DND-41 (cell line): Measurements from ENCODE around the gene TMEM184A.

ENCODE experiments used
- ATAC-seq: fragments of 200-7000 bp; cut with Tn5 transposase; 3 replicates; pipeline ENCODE4 v1.9.1; 2021; ENCODE audit warnings: low read depth; ENCODE audit not compliant: insufficient read depth
- DNase-seq: peaks from one replicate; pipeline ENCODE4 v3.0.0-alpha.2; 2020
- H2AFZ ChIP-seq: 2 replicates; pipeline ENCODE4 v1.6.0; 2012; ENCODE audit warnings: low read depth, low read length
- H3K27ac ChIP-seq: 2 replicates; pipeline ENCODE4 v1.5.1; 2012; ENCODE audit warnings: low read length, inconsistent platforms
- H3K27me3 ChIP-seq: fragments of 200-600 bp; sonication (generic); 2 replicates; pipeline ENCODE4 v1.6.0; 2012; ENCODE audit warnings: low read length, mild to moderate bottlenecking, inconsistent platforms; ENCODE audit not compliant: insufficient read depth, poor library complexity
- H3K36me3 ChIP-seq: 2 replicates; pipeline ENCODE4 v1.5.1; 2012; ENCODE audit warnings: low read length, inconsistent platforms; ENCODE audit not compliant: insufficient read depth
- H3K4me1 ChIP-seq: 2 replicates; pipeline ENCODE4 v1.5.1; 2012; ENCODE audit warnings: mild to moderate bottlenecking, low read length; ENCODE audit not compliant: insufficient read depth
- H3K4me2 ChIP-seq: 2 replicates; pipeline ENCODE4 v1.6.0; 2012; ENCODE audit warnings: mild to moderate bottlenecking, moderate library complexity, low read length, inconsistent platforms; ENCODE audit not compliant: insufficient read depth
- H3K4me3 ChIP-seq, 2 experiments: fragments of 200-600 bp in 1 of 2; shearing (Covaris generic) in 1 of 2; 2 replicates each; pipeline ENCODE4 v1.5.1; 2012 to 2016; ENCODE audit warnings: inconsistent platforms in 2 of 2, low read length in 2 of 2, mild to moderate bottlenecking in 2 of 2, low read depth in 1 of 2, moderate library complexity in 1 of 2
- H3K79me2 ChIP-seq: 2 replicates; pipeline ENCODE4 v1.6.0; 2012; ENCODE audit warnings: low read length, inconsistent platforms; ENCODE audit not compliant: insufficient read depth
- H3K9ac ChIP-seq: 2 replicates; pipeline ENCODE4 v1.6.0; 2012; ENCODE audit warnings: low read depth, mild to moderate bottlenecking, inconsistent platforms, low read length, moderate library complexity
- H3K9me3 ChIP-seq: 2 replicates; pipeline ENCODE4 v1.5.1; 2012; ENCODE audit warnings: low read length, moderate library complexity, mild to moderate bottlenecking, inconsistent platforms; ENCODE audit not compliant: insufficient read depth, severe bottlenecking
- H4K20me1 ChIP-seq: 2 replicates; pipeline ENCODE4 v1.6.0; 2012; ENCODE audit warnings: low read length; ENCODE audit not compliant: insufficient read depth
- CTCF ChIP-seq: IDR thresholded peaks from 2 replicates; pipeline ENCODE4 v1.5.1; 2012; ENCODE audit warnings: borderline replicate concordance, low read length, moderate library complexity, mild to moderate bottlenecking; ENCODE audit not compliant: poor library complexity, severe bottlenecking; ENCODE audit errors: extremely low read depth
- EZH2 ChIP-seq: IDR thresholded peaks from 3 replicates; pipeline ENCODE4 v1.6.1; 2012; ENCODE audit warnings: borderline replicate concordance, low read depth, mild to moderate bottlenecking, moderate library complexity, low read length, inconsistent platforms; ENCODE audit not compliant: severe bottlenecking

Gene TMEM184A

GRCh38 chr7:1501487-1502270 is 54.3 kb downstream of the TMEM184A start:
- H3K9me3 ChIP-seq = no peaks in the 10 kb centered on the region
- H3K36me3 ChIP-seq = peaks cover 67% of the 10 kb centered on the region
- peaks cover 41% of the 10 kb centered on the region for H3K4me1 ChIP-seq
- H4K20me1 ChIP-seq = peaks cover 41% of the 10 kb centered on the region
- DNase-seq = no peak
- no peak overlapping the region for H2AFZ ChIP-seq
- TF ChIP-seq EZH2 = no peak
- no peak for TF ChIP-seq CTCF
- no peaks in the 10 kb centered on the region for H3K27me3 ChIP-seq
- ATAC-seq = no peak
- no peak overlapping the region for H3K9ac ChIP-seq
- H3K4me3 ChIP-seq = peak overlapping the region in 1 of 2 experiments; percentile 100; a peak in 1 of 4 replicates
- H3K27ac ChIP-seq = no peak overlapping the region
- H3K79me2 ChIP-seq = peaks cover 39% of the 10 kb centered on the region
- H3K4me2 ChIP-seq = peak overlapping the region; percentile 100

- H3K4me2 ChIP-seq = no peak overlapping the region; the same call in 1 of the 2 replicates
- H3K9ac ChIP-seq = no peak overlapping the region
- H4K20me1 ChIP-seq = peaks cover 41% of the 10 kb centered on the region
Measured at GRCh38 chr7:1500064-1500807, 55.8 kb downstream of the TMEM184A start.

GRCh38 chr7:1499367-1500029 is 56.5 kb downstream of the TMEM184A start:
- Histone ChIP-seq H3K36me3 (peaks cover 87% of the 10 kb centered on the region), H3K9me3 (no peaks in the 10 kb centered on the region)
- TF ChIP-seq CTCF = no peak
- TF ChIP-seq EZH2 = no peak

More at GRCh38 chr7:1500064-1500807, 55.8 kb downstream of the TMEM184A start:
- H3K36me3 ChIP-seq = peaks cover 81% of the 10 kb centered on the region
- peaks cover 30% of the 10 kb centered on the region for H3K4me1 ChIP-seq
- no peak for ATAC-seq
- no peaks in the 10 kb centered on the region for H3K9me3 ChIP-seq
- no peaks in the 10 kb centered on the region for H3K27me3 ChIP-seq
- H3K4me3 ChIP-seq = no peak overlapping the region
- H3K79me2 ChIP-seq = peaks cover 38% of the 10 kb centered on the region
- TF ChIP-seq CTCF (no peak), EZH2 (no peak)
- DNase-seq = no peak
- H2AFZ ChIP-seq = no peak overlapping the region
- H3K27ac ChIP-seq = no peak overlapping the region

More at GRCh38 chr7:1499367-1500029, 56.5 kb downstream of the TMEM184A start:
- Histone ChIP-seq H3K27me3 (no peaks in the 10 kb centered on the region), H4K20me1 (peaks cover 41% of the 10 kb centered on the region), H3K9ac (no peak overlapping the region), H3K27ac (no peak overlapping the region), H3K4me2 (no peak overlapping the region), H3K79me2 (peaks cover 38% of the 10 kb centered on the region), H2AFZ (no peak overlapping the region), H3K4me3 (no peak overlapping the region), H3K4me1 (peaks cover 24% of the 10 kb centered on the region)
- DNase-seq (no peak), ATAC-seq (no peak)
